Endothelial cell of umbilical vein (primary cell): Measurements from ENCODE around the gene VPS26C. TPM values are rescaled to one million over a fixed set of nuclear protein-coding genes. Genes with fewer than 3 reads are reported as not detected.

Experiments
- BruUV-seq: library from RNA; stranded (reverse); fragments of 400-500 nt; replicated peaks from 2 replicates; lab custom pipeline; 2021; lab: Mats Ljungman, UMichigan
- CTCF ChIA-PET: fragments of 300-600, 350-600 bp; sonication (Branson Sonifier 250); formaldehyde crosslinking; loops from one replicate; lab custom pipeline; 2021; ENCODE audit warnings: antibody characterized with exemption, inconsistent platforms; lab: Charles Lee
- POLR2A ChIA-PET: fragments of 300-600, 350-600 bp; sonication (Branson Sonifier 250); formaldehyde crosslinking; loops from one replicate; lab custom pipeline; 2021; ENCODE audit warnings: antibody characterized with exemption, inconsistent platforms; lab: Charles Lee
- DNase-seq: peaks from one replicate; pipeline ENCODE4 v3.0.0-alpha.2; 2011; ENCODE audit warnings: low read depth, low spot score
- FAIRE-seq: peaks from 2 replicates; lab custom pipeline; 2011; peaks lifted over from hg19 to GRCh38; lab: Jason Lieb, UNC
- H2AFZ ChIP-seq: 2 replicates; pipeline ENCODE4 v1.6.0; 2012; ENCODE audit warnings: low read depth, low read length, control low read depth, inconsistent platforms
- H3K27ac ChIP-seq: 2 replicates; pipeline ENCODE4 v1.5.1; 2011; ENCODE audit warnings: low read depth, mild to moderate bottlenecking, control low read depth, low read length, moderate library complexity; ENCODE audit not compliant: insufficient read depth
- H3K27me3 ChIP-seq, 2 experiments: 2 replicates each; pipeline versions ENCODE4 v1.6.0 to v1.6.1; 2011; ENCODE audit warnings: low read length in 2 of 2, mixed read lengths in 1 of 2; ENCODE audit not compliant: control insufficient read depth in 2 of 2, insufficient read depth in 2 of 2
- H3K36me3 ChIP-seq, 2 experiments: 2 replicates in 1 of 2; 3 replicates in 1 of 2; pipeline ENCODE4 v1.5.1; 2011; ENCODE audit warnings: low read length in 2 of 2, mild to moderate bottlenecking in 1 of 2, moderate library complexity in 1 of 2; ENCODE audit not compliant: control insufficient read depth in 2 of 2, insufficient read depth in 2 of 2; ENCODE audit errors: extremely low read depth in 1 of 2
- H3K4me1 ChIP-seq: 3 replicates; pipeline ENCODE4 v1.5.1; 2011; ENCODE audit warnings: mild to moderate bottlenecking, low read length; ENCODE audit not compliant: control insufficient read depth, insufficient read depth; ENCODE audit errors: extremely low read depth
- H3K4me2 ChIP-seq: 2 replicates; pipeline ENCODE4 v1.6.1; 2011; ENCODE audit warnings: low read length, control low read depth, mixed read lengths; ENCODE audit not compliant: insufficient read depth
- H3K4me3 ChIP-seq, 3 experiments: fragments of 200-600 bp in 1 of 3; sonication (generic), shearing (Covaris generic) in 1 of 3; replicated peaks in 1 of 3; 2 replicates each; pipeline ENCODE4 v1.5.1; 2011 to 2016; ENCODE audit warnings: control low read depth in 3 of 3, low read length in 3 of 3, mild to moderate bottlenecking in 2 of 3, inconsistent platforms in 1 of 3, low read depth in 1 of 3, moderate library complexity in 1 of 3; ENCODE audit not compliant: insufficient read depth in 1 of 3
- H3K79me2 ChIP-seq: 2 replicates; pipeline ENCODE4 v1.6.0; 2012; ENCODE audit warnings: low read length, inconsistent platforms; ENCODE audit not compliant: control insufficient read depth, insufficient read depth
- H3K9ac ChIP-seq: replicated peaks from 2 replicates; pipeline ENCODE3; 2011; ENCODE audit warnings: low read length, control low read depth; ENCODE audit not compliant: insufficient read depth; ENCODE audit errors: extremely low read depth
- H3K9me1 ChIP-seq: replicated peaks from 3 replicates; pipeline ENCODE4 v1.6.0; 2011; ENCODE audit warnings: mild to moderate bottlenecking, low read length; ENCODE audit not compliant: control insufficient read depth, insufficient read depth; ENCODE audit errors: extremely low read depth
- H3K9me3 ChIP-seq: replicated peaks from 2 replicates; pipeline ENCODE4 v1.5.1; 2012; ENCODE audit warnings: low read length, inconsistent platforms; ENCODE audit not compliant: control insufficient read depth, insufficient read depth
- H4K20me1 ChIP-seq: replicated peaks from 2 replicates; pipeline ENCODE3; 2011; ENCODE audit warnings: mild to moderate bottlenecking, low read length; ENCODE audit not compliant: control insufficient read depth, insufficient read depth; ENCODE audit errors: extremely low read depth
- MYC ChIP-seq: IDR thresholded peaks from one replicate; pipeline ENCODE4 v1.6.1; 2011; ENCODE audit warnings: mild to moderate bottlenecking, low read depth, low read length
- dilution Hi-C: fragments of 300-500 bp; cut with MboI; formaldehyde crosslinking; loops from one replicate; pipeline ENCODE4 v1.15.0; 2019; ENCODE audit warnings: low sequenced_read_pairs; ENCODE audit not compliant: extremely low pct_ligation_motif_present
- intact Hi-C: fragments of 100-400 bp; cut with micrococcal nuclease; formaldehyde crosslinking; loops from one replicate; pipeline ENCODE4 v1.10.0; 2022
- polyA plus RNA-seq, 4 experiments: library from polyadenylated mRNA; depleted of rRNA in 3 of 4; stranded (reverse) in 3 of 4; unstranded in 1 of 4; fragments of >200 nt; gene quantifications; 2 replicates each; pipeline versions ENCODE4 v1.2.1 to v1.2.3, GENCODE V29; 2011 to 2012; ENCODE audit warnings: missing spikeins in 1 of 4
- total RNA-seq: library from RNA; stranded (reverse); gene quantifications from 2 replicates; pipeline ENCODE4 v1.2.3, GENCODE V29; 2021
- TF ChIP-seq, protein P1 (sequence below): IDR thresholded peaks from 2 replicates; pipeline ENCODE4 v1.6.1; 2011; ENCODE audit not compliant: insufficient read depth, insufficient read length

The VPS26C gene
- total and polyA plus RNA-seq, 2 donors (not counting 3 experiments of a cell fraction or from before 2014, with no cell fraction given): 35.2 to 53.7 TPM

DNA sequence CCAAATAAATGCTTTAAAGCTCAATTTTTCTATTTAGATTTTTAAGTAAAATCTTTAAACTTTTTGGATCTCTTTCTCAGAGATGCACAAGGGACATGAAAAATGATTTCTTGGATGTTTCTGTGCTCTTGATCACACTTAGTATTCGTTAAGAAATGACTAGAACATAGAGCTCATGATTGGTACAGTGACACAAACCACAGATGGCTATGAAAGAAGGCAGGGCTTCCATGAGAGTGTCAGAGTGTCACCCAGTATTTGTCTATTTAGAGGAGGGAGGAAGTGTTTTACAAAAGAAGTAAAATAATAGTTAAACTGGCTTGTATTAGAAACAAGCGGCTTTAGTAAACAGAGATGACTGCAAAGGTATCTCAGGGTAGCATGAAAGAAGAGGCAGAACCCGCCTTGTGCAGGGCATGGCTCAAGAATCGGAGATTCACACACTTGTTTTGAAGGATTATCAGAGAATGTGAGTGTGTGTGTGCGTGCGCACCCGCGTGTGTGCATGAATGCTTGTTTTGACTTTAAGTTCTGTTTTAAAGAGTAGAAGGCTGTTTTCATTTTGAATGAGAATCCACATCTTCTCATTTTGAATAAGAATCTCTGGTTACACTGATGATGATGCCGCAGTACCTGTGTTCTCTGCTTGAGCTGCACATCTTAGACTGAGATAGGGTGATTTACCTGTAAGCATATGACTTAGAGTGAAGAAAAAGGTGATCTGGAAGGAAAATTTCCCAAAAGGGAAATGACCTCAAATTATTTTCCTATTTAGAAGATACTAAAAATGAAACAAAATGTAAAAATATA, 82.1 kb downstream of the VPS26C start:
- TF ChIP-seq MYC: no peak
- no peak for DNase-seq
- Histone ChIP-seq H3K4me2 (no peak overlapping the region), H3K79me2 (no peaks in the 10 kb centered on the region), H3K9me1 (no peaks in the 10 kb centered on the region), H3K9ac (no peak overlapping the region), H3K4me3 (no peak overlapping the region), H3K27ac (no peak overlapping the region), H3K4me1 (no peaks in the 10 kb centered on the region), H3K36me3 (peaks cover 3 to 15% of the 10 kb centered on the region in 2 experiments), H3K9me3 (no peaks in the 10 kb centered on the region), H2AFZ (no peak overlapping the region), H4K20me1 (no peaks in the 10 kb centered on the region), H3K27me3 (no peaks in the 10 kb centered on the region)
- POLR2A ChIA-PET: interaction anchor here (0.6 kb wide), 2 partner anchors 13 to 104 kb away, joined by 5 to 9 read pairs; no protein-coding TSS in a partner anchor
- CTCF ChIA-PET: interaction anchor here (1.0 kb wide), 2 partner anchors 56 to 208 kb away, joined by 3 read pairs; no protein-coding TSS in a partner anchor
- no TSS peak for BruUV-seq
- dilution Hi-C loops (no loop called here), intact Hi-C loops (no loop called here)
- FAIRE-seq: no peak

DNA sequence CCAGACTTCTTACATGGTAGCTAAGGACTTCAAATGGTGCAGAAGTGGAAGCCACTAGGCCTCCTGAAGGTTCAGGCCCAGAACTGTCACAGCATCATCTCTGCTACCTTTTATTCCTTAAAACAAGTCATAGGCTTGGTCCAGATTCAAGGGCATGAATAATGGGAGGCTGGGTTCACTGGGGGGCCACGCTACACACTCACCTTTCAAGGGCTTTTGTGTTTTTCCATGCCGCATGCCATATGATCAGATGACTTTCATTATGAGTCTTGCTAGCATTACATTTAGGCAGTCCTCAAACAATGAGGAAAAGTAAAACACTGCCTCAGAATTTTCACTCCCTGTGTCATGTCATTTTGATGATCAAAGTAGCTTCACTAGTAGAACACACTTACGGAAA, 83.4 kb downstream of the VPS26C start:
- Histone ChIP-seq H3K4me2 (no peak overlapping the region), H3K9me1 (no peaks in the 10 kb centered on the region), H3K4me1 (no peaks in the 10 kb centered on the region), H3K9ac (no peak overlapping the region), H3K27ac (no peak overlapping the region), H3K9me3 (no peaks in the 10 kb centered on the region), H3K36me3 (peaks cover 7 to 15% of the 10 kb centered on the region in 2 experiments), H4K20me1 (no peaks in the 10 kb centered on the region), H3K79me2 (no peaks in the 10 kb centered on the region), H2AFZ (no peak overlapping the region), H3K27me3 (no peaks in the 10 kb centered on the region), H3K4me3 (no peak overlapping the region)
- ChIA-PET POLR2A (no interaction called here), CTCF (no interaction called here)
- intact Hi-C loops: no loop called here
- no peak for DNase-seq
- BruUV-seq: no TSS peak
- dilution Hi-C loops: no loop called here
- TF ChIP-seq, protein P1, sequence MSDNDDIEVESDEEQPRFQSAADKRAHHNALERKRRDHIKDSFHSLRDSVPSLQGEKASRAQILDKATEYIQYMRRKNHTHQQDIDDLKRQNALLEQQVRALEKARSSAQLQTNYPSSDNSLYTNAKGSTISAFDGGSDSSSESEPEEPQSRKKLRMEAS: no peak
- FAIRE-seq: no peak
